GM21529 (cell line): Measurements from ENCODE around the gene DNAJC6.

Source experiments
- ATAC-seq: cut with Tn5 transposase; IDR thresholded peaks from one replicate; pipeline ENCODE4 v1.9.1; 2021; ENCODE audit not compliant: unreplicated experiment

The DNAJC6 gene

DNA sequence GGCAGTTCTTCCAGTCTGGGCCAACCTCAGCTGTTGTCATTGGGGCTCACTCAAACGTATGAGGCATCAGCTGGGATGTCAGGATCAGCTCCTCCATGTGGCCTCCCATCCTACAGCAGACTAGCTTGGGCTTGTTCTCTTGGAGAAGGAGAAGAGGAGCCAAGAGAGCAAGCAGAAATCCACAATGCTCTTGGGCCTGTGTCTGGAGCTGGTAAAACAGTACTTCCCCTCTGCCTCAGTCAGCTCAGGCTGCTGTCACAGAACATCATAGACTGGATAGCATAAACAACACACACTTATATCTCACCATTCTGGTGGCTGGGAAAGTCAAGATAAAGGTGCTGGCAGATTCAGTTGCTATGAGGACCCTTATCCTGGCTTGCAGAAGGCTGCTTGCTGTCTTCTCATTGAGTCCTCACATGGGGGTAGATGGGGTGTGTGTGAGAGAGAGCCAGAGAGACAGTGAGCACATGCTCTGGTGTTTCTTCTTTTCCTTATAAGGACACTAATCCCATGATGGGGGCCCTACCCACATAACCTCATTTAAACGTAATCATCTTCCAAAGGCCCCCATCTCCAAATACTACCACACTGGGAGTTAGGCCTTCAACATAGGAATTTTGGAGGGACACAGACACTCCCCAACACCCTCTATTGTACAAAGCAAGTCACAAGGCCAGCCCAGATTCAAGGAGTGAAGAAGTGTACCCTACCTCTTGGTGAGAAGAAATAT is 16.3 kb upstream of the DNAJC6 start:
- ATAC-seq = no peak

GRCh38 chr1:65297706-65298105 is 11.6 kb upstream of the DNAJC6 start:
- no peak for ATAC-seq

DNA sequence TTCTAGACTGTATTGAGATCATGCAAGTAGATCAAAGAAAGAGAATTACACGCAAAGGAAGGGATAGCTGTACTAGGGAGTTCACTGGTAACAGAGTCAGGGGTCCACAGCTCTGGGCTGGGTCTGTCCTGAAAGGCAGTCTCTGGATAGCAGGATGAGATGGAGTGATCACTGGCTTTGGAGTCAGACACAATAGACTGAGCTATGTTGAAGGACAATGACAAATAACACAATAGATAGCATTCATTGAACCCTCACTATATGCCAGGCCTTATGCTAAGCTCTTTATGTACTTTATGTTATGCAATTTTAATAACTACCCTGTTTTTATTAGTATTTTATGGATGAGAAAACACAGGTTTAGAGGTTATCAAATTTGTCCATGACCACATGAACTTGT is 10.0 kb upstream of the DNAJC6 start:
- ATAC-seq = no peak

DNA sequence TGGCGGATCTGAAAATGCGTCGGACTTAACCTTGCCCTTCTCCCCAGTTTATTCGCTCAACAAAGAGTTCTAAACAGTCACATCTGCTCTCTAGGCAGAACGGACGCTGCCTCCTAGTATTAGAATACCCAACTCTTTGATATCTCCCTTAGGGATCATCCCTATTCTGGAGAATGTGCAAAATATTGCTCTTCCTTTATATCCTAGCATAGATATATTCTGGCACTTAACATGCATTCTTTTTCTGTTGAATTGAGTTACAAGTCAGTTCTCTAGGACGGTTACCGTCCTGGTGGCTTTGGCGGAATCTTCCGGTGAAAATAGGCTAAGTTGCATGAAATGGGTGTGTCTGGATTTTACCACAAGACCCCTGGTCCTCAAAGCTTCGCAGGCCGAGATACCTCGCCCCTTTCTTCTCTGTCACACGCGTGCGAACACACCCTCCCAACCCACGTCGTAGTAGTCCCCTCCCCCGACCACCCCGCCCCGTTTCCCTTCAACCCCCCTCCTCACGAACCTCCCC is 501 bp upstream of the DNAJC6 start:
- ATAC-seq = no peak

GRCh38 chr1:65310078-65310587 is 790 bp downstream of the DNAJC6 start:
- ATAC-seq = no peak

GRCh38 chr1:65311760-65312159 is 2.4 kb downstream of the DNAJC6 start:
- ATAC-seq = no peak

GRCh38 chr1:65316233-65316632 is 6.9 kb downstream of the DNAJC6 start:
- no peak for ATAC-seq

DNA sequence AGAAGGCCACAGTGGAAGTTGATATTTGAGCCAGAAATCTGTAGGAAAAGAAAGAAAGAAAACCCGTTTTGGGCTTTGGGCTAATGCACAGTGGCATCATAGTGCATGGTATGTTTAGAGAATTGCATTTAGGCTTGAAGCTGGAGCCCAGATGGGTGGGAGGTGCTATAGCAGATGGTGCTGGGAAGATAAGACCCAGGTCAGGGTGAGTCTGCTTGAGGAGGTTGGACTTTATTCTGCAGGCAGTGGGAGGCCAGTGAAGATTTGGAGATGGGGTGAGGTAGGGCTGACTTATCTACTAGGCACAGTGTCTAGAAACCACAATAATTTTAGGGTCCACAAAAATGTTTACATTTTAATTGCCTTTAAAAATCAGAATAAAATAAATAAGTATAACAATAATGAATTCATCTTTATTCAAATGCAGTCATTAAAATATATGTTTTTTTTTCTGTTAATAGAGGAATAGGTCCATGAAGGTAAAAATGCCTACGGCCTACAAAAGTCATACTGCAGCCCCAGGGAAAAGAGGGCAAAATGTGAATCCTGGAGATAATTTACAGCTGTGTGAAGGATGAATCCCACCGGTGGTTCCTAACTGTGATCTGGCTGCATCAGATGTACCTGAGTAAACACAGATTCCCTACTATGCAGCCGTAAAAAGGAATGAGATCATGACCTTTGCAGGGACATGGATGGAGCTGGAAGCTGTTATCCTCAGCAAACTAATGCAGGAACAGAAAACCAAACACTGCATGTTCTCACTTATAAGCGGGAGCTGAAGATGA is 8.7 kb downstream of the DNAJC6 start:
- no peak for ATAC-seq

DNA sequence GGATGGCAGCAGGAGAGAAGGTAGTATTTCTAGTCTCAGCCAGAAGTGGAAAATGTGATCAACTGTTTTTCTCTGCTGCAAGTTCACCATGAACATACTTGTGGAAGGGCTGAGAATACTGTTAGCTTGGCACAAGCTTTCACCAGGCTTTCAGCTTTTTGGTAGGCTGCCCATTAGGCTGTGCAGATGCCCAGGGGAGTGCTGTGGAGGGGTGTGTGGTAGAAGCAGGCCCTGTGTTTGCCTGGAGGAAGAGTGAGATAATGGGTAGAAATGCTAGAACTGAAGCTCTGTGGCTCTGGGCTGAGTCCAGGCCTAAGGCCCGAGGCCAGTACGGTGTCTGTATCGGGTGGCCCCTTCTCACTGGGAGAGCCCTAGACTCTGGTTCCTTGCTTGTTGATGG is 9.8 kb downstream of the DNAJC6 start:
- ATAC-seq = no peak

- ATAC-seq = no peak
Observed at GRCh38 chr1:65319754-65320153, 10.4 kb downstream of the DNAJC6 start.

GRCh38 chr1:65321879-65322278 is 12.5 kb downstream of the DNAJC6 start:
- ATAC-seq = no peak

- no peak for ATAC-seq
Observed at GRCh38 chr1:65323246-65323645, 13.9 kb downstream of the DNAJC6 start.

DNA sequence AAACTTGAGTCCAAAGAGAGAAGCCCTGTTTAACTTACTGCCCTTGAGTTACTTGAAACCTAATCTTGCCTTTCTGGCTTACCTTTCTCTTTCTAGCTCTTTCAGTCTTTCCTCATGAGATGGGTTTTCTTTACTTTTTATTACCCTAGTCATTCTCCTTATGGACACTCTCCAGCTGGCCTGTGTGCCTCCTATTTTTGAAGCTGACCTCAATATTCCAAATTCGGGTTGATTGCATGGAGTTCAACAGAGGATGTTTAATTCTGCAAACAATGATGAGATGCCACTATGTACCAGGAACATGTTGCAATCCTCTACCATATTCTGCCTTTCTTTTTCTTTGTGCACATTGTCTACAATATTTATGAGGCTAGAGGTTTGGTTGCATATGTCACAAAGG is 20.7 kb downstream of the DNAJC6 start:
- ATAC-seq = no peak

- no peak for ATAC-seq
Observed at GRCh38 chr1:65330822-65331221, 21.5 kb downstream of the DNAJC6 start.

- ATAC-seq = no peak
Observed at GRCh38 chr1:65332821-65333220, 23.5 kb downstream of the DNAJC6 start.

DNA sequence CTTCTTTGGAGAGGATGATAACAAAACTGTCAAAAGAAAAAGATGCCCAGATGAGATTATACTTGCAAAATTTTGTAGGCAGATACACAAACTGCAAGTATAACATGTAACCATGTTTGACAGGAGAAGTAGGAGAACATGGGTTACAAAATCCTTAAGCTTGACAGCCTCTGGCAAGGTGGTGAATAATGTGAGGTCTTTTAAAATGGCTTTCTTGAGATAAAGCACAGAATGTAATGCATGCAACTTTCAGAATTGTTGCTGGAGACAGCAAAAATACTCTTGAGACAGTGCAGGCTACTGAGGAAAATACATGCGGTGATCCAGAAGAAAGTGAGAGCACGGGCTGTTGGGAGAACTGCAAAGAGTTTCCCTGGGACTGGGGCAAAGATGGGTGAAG is 24.7 kb downstream of the DNAJC6 start:
- no peak for ATAC-seq

- ATAC-seq = no peak
Observed at GRCh38 chr1:65339866-65340468, 30.6 kb downstream of the DNAJC6 start.

GRCh38 chr1:65341381-65341780 is 32.0 kb downstream of the DNAJC6 start:
- ATAC-seq = no peak

DNA sequence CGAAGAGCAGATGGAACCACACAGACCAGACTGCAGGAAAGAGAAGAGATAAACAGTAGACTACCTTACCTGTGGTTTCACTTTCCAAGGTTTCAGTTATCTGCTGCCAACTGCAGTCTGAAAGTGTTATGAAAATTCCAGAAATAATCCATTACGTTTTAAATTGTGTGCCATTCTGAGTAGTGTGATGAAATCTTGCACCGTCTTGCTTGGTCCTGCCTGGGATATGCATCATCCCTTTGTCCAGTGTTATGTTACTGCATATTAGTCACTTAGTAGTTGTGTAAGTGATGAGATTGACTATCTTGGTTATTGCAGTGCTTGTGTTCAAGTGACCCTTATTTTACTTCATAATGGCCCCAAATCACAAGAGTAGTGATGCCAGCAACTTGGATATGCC is 33.9 kb downstream of the DNAJC6 start:
- no peak for ATAC-seq

DNA sequence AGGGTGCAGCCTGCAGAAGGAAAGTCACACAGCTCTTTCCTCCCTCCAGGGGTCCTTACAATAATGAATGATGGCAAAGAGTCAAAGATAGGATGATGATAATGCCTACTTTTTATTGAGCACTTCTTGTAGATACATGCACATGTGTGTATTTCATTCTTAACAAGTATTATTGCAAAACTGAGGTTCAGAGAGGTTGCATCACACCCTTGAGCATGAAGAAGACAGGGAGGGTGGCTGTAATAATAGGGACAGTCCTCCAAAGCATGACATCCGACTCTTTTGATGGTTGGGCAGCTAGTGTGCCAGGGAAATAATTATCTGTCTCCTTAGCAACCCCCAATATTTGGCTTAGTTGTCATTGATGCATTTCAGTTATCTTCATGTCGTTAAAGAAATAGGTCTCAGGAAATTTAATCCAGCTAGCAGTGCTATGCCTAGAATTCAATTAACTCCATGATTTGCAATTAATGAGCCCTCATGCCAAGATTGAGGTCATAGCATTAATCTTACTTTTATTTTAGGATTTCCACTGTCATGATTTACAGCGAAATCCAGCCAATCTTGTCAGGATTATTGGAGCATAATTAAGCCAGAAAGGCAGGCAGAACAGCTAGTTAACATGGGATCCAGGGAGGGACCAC is 35.0 kb downstream of the DNAJC6 start:
- no peak for ATAC-seq

DNA sequence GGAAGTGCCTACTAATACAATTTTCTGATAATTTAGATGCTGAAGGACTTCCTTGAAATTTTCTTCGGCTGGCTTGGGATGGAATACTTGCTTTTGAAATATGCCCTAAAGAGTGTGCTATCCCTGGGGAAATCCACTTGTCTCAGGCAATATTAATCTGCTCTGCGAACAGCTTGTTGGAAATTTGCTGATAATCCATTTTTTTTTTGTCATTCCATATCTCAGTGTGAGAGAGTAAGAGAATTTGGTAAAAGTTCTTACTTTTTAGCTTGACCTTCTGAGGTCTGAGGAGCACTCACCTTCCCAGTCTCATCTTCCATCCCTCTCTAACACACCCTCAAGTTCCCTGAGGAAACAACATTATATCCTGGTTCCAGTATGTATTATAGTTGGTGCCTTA is 36.8 kb downstream of the DNAJC6 start:
- ATAC-seq = no peak
